ENCODE data around the gene NPTX1.

The NPTX1 gene

DNA sequence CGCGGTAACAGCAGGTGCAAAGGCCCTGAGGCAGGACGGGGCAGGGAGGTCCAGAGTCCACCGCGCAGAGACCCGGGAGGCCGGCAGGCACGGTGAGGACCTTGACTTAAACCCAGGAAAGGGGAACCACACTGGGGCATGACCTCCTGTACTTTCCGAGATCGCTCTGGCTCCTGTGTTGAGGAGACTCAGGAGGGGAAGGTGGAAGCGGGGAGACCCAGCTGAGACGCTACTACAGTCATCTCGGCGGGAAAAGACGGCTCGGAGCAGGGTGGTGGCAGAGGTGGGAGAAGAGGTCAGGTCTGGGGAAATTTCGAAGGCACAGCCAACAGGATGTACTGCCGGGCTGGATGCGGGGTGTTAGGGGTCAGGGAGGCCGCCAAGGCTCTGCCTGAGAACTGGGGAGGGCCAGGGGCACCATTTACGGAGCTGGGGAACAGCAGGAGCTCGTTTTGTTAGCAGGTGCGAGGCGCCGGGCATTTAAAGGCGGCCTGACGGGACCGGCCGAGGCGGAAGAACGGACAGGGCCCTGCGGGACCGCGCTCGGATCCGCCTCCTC is 22.3 kb downstream of the NPTX1 start:
- Histone ChIP-seq H3K4me3 (ENCODE audit: low read length) (peak overlapping the region; percentile 91), H3K4me1 (ENCODE audit: control insufficient read depth, insufficient read depth, low read length) (peaks cover 41% of the 10 kb centered on the region), H3K9me3 (replicated peaks; ENCODE audit: low read length) (no peaks in the 10 kb centered on the region), H3K4me2 (ENCODE audit: low read length) (peak overlapping the region; percentile 99), H3K27me3 (ENCODE audit: control insufficient read depth, insufficient read depth, low read length) (peaks cover 9% of the 10 kb centered on the region), H3K36me3 (ENCODE audit: insufficient read depth, low read length) (no peaks in the 10 kb centered on the region), H3K9ac (ENCODE audit: low read depth, low read length) (peak overlapping the region; percentile 96)

DNA sequence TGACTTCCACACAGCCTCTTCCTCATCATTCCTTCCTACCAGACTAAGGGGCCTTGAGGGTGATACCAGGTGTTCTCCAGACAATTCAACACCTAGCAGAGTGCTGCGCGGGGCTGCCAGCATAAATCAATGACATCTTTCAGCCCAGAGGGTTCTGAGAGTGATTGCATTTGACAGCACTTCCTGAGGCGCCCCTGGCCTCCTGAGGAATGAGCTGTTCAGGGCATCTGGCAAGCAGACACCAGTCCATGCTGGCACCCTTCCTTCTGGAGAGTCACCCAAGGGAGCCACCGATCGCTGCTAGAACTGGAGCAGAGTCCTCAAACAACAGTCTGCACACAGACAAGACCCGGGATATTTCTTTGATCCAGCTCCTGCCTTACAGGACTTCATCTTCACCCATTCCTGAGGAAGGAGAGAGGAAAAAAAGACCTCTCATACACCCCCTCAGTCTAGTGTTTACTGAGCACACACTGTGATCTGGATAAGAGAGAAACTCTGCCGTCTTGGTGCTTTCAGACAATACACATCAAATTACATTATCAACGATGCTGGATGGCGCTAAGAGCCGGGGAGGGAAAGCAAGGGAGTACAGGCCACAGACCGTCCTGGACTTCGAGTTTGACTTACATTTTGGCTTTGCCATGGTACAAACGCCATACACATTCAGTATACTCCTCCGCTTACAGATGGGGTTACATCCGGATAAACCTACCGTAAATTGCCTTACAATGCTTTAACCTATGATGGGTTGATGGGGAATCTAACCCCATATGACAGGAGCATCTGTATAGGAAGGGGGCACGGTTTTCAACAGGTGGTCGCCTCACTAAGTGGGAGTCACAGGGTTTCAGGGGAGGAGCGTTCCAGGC is 23.0 kb downstream of the NPTX1 start:
- H3K27me3 ChIP-seq (ENCODE audit: control insufficient read depth, insufficient read depth, low read length) = peaks cover 2% of the 10 kb centered on the region
- peak overlapping the region; percentile 96 for H3K9ac ChIP-seq (ENCODE audit: low read depth, low read length)
- H3K4me3 ChIP-seq (ENCODE audit: low read length) = peak overlapping the region; percentile 91

DNA sequence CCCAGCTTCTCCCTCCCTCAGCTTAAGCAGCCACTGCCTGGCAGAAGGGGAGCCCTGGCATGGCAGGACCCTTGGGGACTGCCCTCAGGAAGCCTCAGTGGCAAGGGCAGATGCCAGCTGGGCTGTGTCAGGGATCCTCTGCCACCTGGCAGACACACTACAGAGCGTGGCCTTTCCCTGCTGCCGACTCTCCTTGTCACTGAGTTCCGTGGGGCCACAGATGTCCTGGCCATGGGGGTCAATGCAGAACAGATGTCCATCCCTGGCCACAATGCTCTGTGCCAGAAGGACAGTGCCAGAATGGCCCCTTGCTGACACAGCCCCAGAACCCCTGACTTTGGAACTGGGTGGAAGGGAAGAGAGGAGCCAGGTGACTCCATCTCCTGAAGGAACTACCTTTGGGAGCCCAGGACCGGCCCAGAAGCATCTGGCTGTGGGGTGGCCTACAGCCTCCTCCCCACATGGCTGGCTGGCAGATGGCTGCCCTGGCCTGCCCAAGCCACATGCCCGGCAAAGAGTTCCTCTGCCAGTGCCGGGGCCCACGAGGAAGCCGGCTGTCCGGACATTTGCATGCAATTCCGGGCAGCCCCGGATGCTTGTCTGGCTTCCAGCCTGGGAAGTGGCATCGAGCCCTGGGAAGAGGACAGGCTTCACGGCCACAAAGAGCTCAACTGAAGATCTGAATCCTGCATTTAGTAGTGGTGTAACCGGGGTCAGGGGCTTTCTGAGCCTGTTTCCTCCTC is 24.1 kb downstream of the NPTX1 start:
- no peak overlapping the region for H3K4me3 ChIP-seq (ENCODE audit: low read length)

More for the DNA sequence above, 23.0 kb downstream of the NPTX1 start:
- Histone ChIP-seq H3K9me3 (replicated peaks; ENCODE audit: low read length) (no peaks in the 10 kb centered on the region), H3K36me3 (ENCODE audit: insufficient read depth, low read length) (no peaks in the 10 kb centered on the region), H3K4me1 (ENCODE audit: control insufficient read depth, insufficient read depth, low read length) (peaks cover 41% of the 10 kb centered on the region), H3K4me2 (ENCODE audit: low read length) (peak overlapping the region; percentile 99)

DNA sequence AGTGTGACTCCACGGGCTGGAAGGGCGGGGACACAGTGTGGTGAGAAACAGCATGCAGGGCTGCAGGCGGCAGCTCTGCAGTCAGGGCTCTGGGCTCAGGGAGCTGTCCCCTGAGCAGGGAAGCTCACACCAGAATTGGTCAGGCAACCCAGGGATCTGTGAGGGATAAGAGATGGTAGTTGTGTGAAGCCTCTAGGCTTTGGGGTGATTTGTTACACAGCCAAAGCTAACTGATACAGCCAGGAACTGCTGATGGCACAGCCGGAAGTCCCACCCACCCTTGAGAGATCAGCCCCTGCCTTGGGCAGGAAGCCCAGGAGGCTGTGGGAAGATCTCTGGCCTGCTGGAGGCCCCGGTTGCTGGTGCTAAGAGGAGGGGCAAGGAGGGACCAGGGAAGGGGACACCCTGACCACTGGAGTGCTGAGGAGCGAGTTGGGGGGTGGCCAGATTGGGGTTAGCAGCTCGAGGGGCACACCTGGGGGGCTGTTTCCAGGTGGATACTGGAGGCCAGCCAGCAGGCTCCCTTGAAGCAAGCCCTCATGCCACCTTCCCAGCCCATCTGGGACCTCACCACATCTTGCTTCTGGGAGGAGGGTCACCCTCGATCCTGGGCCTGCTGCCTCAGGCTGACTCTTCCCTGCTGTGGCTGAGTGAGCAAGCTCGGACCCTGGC is 25.2 kb downstream of the NPTX1 start:
- Histone ChIP-seq H3K4me3 (ENCODE audit: low read length) (no peak overlapping the region), H3K4me2 (ENCODE audit: low read length) (no peak overlapping the region), H3K36me3 (ENCODE audit: insufficient read depth, low read length) (no peaks in the 10 kb centered on the region), H3K9me3 (replicated peaks; ENCODE audit: low read length) (no peaks in the 10 kb centered on the region), H3K9ac (ENCODE audit: low read depth, low read length) (no peak overlapping the region), H3K27me3 (ENCODE audit: control insufficient read depth, insufficient read depth, low read length) (peaks cover 7% of the 10 kb centered on the region), H3K4me1 (ENCODE audit: control insufficient read depth, insufficient read depth, low read length) (peaks cover 27% of the 10 kb centered on the region)

More for the DNA sequence above, 24.1 kb downstream of the NPTX1 start:
- H3K4me2 ChIP-seq (ENCODE audit: low read length) = no peak overlapping the region
- H3K4me1 ChIP-seq (ENCODE audit: control insufficient read depth, insufficient read depth, low read length) = peaks cover 38% of the 10 kb centered on the region
- H3K9ac ChIP-seq (ENCODE audit: low read depth, low read length) = no peak overlapping the region
- H3K27me3 ChIP-seq (ENCODE audit: control insufficient read depth, insufficient read depth, low read length) = peaks cover 4% of the 10 kb centered on the region
- no peaks in the 10 kb centered on the region for H3K36me3 ChIP-seq (ENCODE audit: insufficient read depth, low read length)
- no peaks in the 10 kb centered on the region for H3K9me3 ChIP-seq (replicated peaks; ENCODE audit: low read length)

DNA sequence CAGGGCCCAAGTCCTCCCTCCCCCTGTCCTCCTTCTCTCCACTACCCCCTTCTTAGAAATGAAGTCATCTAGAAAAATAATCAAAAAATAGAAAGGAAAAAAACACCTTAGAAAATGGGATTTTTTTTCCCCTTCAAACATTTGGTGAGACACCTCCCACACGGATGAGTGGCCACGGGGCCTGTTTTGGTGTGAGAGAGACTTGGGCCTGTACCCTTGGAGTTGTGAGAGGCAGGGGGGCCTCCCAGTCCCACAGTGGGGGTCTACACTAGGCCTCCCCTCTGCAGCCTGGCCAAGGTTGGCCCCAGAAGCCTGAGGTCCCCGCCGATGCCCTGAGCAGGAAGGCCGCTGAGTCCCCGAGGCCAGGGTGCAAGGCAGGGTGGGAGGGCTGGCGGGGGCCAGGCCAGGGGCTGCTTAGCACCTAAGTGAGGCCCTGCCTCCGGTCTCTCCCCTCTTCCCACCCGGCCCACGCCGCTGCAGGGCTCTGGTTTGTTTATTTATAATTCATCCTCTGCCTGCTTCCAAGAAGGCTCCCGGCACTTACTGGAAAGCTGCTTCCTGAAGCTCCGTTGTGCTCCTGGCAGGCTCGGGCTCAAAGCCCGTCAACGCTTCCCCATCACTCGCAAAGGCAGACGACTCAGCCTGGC is 26.4 kb downstream of the NPTX1 start:
- Histone ChIP-seq H3K4me1 (ENCODE audit: control insufficient read depth, insufficient read depth, low read length) (peaks cover 16% of the 10 kb centered on the region), H3K9ac (ENCODE audit: low read depth, low read length) (no peak overlapping the region), H3K9me3 (replicated peaks; ENCODE audit: low read length) (no peaks in the 10 kb centered on the region), H3K4me3 (ENCODE audit: low read length) (no peak overlapping the region), H3K36me3 (ENCODE audit: insufficient read depth, low read length) (no peaks in the 10 kb centered on the region), H3K27me3 (ENCODE audit: control insufficient read depth, insufficient read depth, low read length) (peaks cover 18% of the 10 kb centered on the region), H3K4me2 (ENCODE audit: low read length) (no peak overlapping the region)

DNA sequence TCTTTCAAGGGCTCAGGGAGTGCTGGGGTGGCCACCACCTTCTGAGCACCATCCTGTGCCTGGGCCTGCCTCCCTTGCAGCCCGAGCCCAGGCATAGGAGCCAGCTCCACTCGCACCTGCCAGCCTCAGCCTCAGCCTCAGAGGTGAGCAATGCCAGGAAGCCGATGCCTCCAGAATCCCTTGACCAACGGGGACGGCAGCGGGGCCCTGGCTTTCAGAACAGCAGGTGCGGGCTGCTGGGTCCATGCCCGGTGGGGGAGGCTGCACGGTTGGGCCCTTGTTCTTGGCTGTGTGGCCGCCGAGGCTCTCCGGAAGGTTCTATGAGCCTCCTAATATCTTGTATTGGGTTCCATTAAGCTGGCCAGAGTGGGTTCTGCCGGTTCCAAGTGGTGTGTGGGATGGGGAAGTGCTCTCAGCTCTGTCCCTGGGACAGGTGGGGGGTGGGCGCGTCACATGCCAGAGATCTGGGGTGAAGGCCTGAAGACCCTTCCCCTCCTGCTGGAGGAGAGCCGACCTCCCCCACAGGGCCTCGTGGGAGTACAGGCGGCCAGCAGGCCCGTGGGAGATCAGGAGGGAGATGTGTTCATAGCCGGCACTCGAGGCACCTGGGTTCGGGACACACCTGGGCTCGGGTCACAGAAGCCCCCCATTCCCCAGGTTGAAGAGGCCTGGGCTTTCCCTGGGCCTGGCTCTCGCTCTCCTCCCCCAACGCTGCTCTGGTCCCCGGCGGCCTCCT is 27.0 kb downstream of the NPTX1 start:
- Histone ChIP-seq H3K36me3 (ENCODE audit: insufficient read depth, low read length) (no peaks in the 10 kb centered on the region), H3K9me3 (replicated peaks; ENCODE audit: low read length) (no peaks in the 10 kb centered on the region), H3K4me2 (ENCODE audit: low read length) (no peak overlapping the region), H3K4me1 (ENCODE audit: control insufficient read depth, insufficient read depth, low read length) (peaks cover 15% of the 10 kb centered on the region), H3K9ac (ENCODE audit: low read depth, low read length) (no peak overlapping the region), H3K27me3 (ENCODE audit: control insufficient read depth, insufficient read depth, low read length) (peaks cover 23% of the 10 kb centered on the region), H3K4me3 (ENCODE audit: low read length) (no peak overlapping the region)

DNA sequence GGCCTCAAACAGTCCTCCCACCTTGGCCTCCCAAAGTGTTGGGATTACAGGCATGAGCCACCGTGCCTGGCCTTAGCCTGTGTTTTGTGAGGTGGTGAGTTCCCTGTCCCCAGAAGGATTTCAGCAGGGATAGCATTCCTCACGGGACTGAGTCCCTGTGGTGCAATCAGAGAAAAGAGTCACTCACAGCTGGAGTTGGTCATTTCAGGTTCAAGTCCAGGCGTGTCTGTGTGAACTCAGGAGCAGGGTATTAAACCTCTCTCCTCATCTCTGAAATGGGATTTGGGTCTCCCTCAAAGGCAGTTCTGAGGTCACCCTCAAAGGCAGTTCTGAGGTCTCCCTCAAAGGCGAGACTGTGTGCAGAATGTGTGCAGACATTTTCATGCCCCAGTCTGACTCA is 28.6 kb downstream of the NPTX1 start:
- peaks cover 23% of the 10 kb centered on the region for H3K27me3 ChIP-seq (ENCODE audit: control insufficient read depth, insufficient read depth, low read length)
- no peak overlapping the region for H3K4me3 ChIP-seq (ENCODE audit: low read length)
- H3K9me3 ChIP-seq (replicated peaks; ENCODE audit: low read length) = no peaks in the 10 kb centered on the region
- no peak overlapping the region for H3K4me2 ChIP-seq (ENCODE audit: low read length)
- no peak overlapping the region for H3K9ac ChIP-seq (ENCODE audit: low read depth, low read length)
- no peaks in the 10 kb centered on the region for H3K36me3 ChIP-seq (ENCODE audit: insufficient read depth, low read length)
- H3K4me1 ChIP-seq (ENCODE audit: control insufficient read depth, insufficient read depth, low read length) = no peaks in the 10 kb centered on the region

DNA sequence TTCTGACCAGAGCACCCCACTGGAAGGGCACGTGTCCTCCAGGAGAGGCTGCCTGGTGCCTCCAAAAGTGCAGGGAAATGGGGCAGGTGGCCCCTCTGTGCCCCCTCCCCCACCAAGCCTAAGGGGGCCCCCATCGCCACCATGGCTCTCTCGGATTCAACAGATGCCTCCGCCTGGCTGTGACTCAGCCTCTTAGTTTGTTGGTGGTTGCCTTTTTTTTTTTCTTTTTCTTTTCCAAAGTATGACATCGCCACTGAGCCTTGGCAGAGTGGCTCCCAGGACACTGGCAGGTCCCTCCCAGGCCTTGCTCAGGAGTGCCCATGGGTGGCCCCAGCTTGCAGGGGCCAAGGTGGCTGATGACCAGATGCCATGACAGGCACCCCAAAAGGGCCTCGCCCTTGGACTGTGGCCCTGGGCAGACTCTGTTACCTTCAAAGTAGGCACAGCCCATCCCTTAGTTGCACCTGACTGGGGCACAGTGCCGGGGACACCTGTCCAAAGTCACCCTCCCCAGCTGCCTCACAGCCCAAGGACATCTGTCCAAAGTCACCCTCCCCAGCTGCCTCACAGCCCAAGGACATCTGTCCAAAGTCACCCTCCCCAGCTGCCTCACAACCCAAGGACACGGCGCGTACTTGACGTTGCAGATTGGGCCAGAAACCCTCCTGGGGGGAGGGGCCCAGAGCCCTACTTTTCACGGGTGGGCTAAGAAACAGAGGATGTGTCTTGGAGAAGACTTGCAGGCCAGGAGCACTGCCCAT is 29.6 kb downstream of the NPTX1 start:
- no peaks in the 10 kb centered on the region for H3K9me3 ChIP-seq (replicated peaks; ENCODE audit: low read length)
- H3K9ac ChIP-seq (ENCODE audit: low read depth, low read length) = no peak overlapping the region
- no peaks in the 10 kb centered on the region for H3K4me1 ChIP-seq (ENCODE audit: control insufficient read depth, insufficient read depth, low read length)
- H3K4me2 ChIP-seq (ENCODE audit: low read length) = no peak overlapping the region
- no peak overlapping the region for H3K4me3 ChIP-seq (ENCODE audit: low read length)
- no peaks in the 10 kb centered on the region for H3K36me3 ChIP-seq (ENCODE audit: insufficient read depth, low read length)
- H3K27me3 ChIP-seq (ENCODE audit: control insufficient read depth, insufficient read depth, low read length) = peaks cover 23% of the 10 kb centered on the region

DNA sequence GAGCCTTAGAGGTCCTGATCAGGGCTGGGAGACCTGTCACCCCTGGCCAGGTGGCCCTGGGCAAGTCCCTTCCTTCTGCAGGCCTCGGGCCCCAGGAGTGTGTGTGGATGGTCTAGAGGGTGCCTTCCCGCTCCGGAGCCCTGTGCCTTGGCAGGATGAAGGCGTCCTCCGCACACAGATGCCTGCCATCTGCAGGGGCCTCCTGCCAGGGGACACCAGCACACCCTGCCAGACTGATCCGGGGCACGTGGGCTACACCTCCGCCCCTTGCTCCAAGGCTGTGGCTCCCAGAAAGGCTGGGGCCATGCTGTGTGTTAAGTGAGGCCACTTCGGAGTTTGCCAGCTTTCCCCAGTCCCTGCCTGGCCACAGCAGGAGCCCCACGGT is 30.7 kb downstream of the NPTX1 start:
- Histone ChIP-seq H3K4me3 (ENCODE audit: low read length) (no peak overlapping the region), H3K27me3 (ENCODE audit: control insufficient read depth, insufficient read depth, low read length) (peaks cover 23% of the 10 kb centered on the region), H3K36me3 (ENCODE audit: insufficient read depth, low read length) (no peaks in the 10 kb centered on the region), H3K9ac (ENCODE audit: low read depth, low read length) (no peak overlapping the region), H3K4me1 (ENCODE audit: control insufficient read depth, insufficient read depth, low read length) (no peaks in the 10 kb centered on the region), H3K4me2 (ENCODE audit: low read length) (no peak overlapping the region), H3K9me3 (replicated peaks; ENCODE audit: low read length) (no peaks in the 10 kb centered on the region)
